Spleen (tissue), 11 donors: ENCODE results near the gene CEP97. TPM values are rescaled to one million over a fixed set of nuclear protein-coding genes. Genes with fewer than 3 reads are reported as not detected.

Experiments used
- DNase-seq: peaks from one replicate; pipeline ENCODE4 v3.0.0-alpha.2; 2020
- H3K27ac ChIP-seq, 8 donors: fragments of 200-600 bp; sonication (generic) in 7 of 8; 1 replicate in 4 of 8; 2 replicates in 4 of 8; pipeline versions ENCODE4 v1.5.0 to v1.8.0; 2016 to 2021; ENCODE audit warnings: inconsistent platforms in 4 of 8, mild to moderate bottlenecking in 4 of 8, moderate library complexity in 1 of 8
- H3K27me3 ChIP-seq, 7 donors: fragments of 200-600 bp; sonication (generic) in 6 of 7; replicated peaks in 1 of 7; 1 replicate in 4 of 7; 2 replicates in 3 of 7; pipeline versions ENCODE4 v1.5.0 to v1.8.0; 2016 to 2021; ENCODE audit warnings: inconsistent platforms in 3 of 7, mild to moderate bottlenecking in 1 of 7
- H3K36me3 ChIP-seq, 6 donors: fragments of 200-600 bp; sonication (generic) in 5 of 6; 1 replicate in 4 of 6; 2 replicates in 2 of 6; pipeline versions ENCODE4 v1.5.0 to v1.8.0; 2016 to 2021; ENCODE audit warnings: inconsistent platforms in 2 of 6
- H3K4me1 ChIP-seq, 6 donors: fragments of 200-600 bp; sonication (generic) in 5 of 6; 1 replicate in 3 of 6; 2 replicates in 3 of 6; pipeline versions ENCODE4 v1.5.0 to v1.8.0; 2016 to 2021; ENCODE audit warnings: inconsistent platforms in 3 of 6
- H3K4me3 ChIP-seq, 8 donors: fragments of 200-600 bp; sonication (generic) in 7 of 8; 1 replicate in 4 of 8; 2 replicates in 4 of 8; pipeline versions ENCODE4 v1.5.0 to v1.8.0; 2016 to 2021; ENCODE audit warnings: inconsistent platforms in 4 of 8, mild to moderate bottlenecking in 4 of 8, moderate library complexity in 2 of 8
- H3K9me3 ChIP-seq, 8 donors: fragments of 200-600 bp; sonication (generic) in 7 of 8; 1 replicate in 4 of 8; 2 replicates in 4 of 8; pipeline versions ENCODE4 v1.5.0 to v1.8.0; 2016 to 2021; ENCODE audit warnings: inconsistent platforms in 4 of 8
- CTCF ChIP-seq, 11 experiments: fragments of 200-600 bp in 7 of 11; fragments of 450-650 bp in 4 of 11; sonication (generic) in 4 of 11; IDR thresholded peaks in 8 of 11; conservative IDR thresholded peaks in 3 of 11; 1 replicate in 7 of 11; 2 replicates in 4 of 11; pipeline versions ENCODE4 v1.4.0 to v1.8.0; 2016 to 2021; ENCODE audit warnings: antibody characterized with exemption in 11 of 11, inconsistent platforms in 4 of 11, mild to moderate bottlenecking in 1 of 11
- POLR2A ChIP-seq, 3 donors: fragments of 450-650 bp; IDR thresholded peaks; one replicate each; pipeline ENCODE4 v1.5.1; 2017; ENCODE audit warnings: antibody characterized with exemption in 3 of 3, mild to moderate bottlenecking in 1 of 3
- POLR2AphosphoS5 ChIP-seq, 3 donors: sonication (generic); formaldehyde crosslinking; IDR thresholded peaks; one replicate each; pipeline ENCODE4 v1.5.1; 2017; ENCODE audit warnings: antibody characterized with exemption in 3 of 3
- WGBS, 5 donors: extraction: QIAGEN DNeasy Blood & Tissue Kit in 3 of 5; methylation state at CpG; one replicate each; pipeline versions ENCODE4 v1.1.5 to v1.1.7; 2013 to 2018; 5-methylcytosine and 5-hydroxymethylcytosine counted together
- intact Hi-C: fragments of 100-400 bp; cut with DNase I; formaldehyde crosslinking; loops from one replicate; pipeline ENCODE4 v1.15.0; 2023; ENCODE audit warnings: low total_unique reads
- polyA plus RNA-seq, 3 donors: library from polyadenylated mRNA; stranded (reverse); fragments of 200-250 nt; gene quantifications; one replicate each; pipeline ENCODE4 v1.2.1, GENCODE V29; 2013
- total RNA-seq, 7 donors: library from RNA; depleted of rRNA in 3 of 7; stranded (reverse); fragments of >200 nt in 3 of 7; fragmentation: NEBNext Ultra II Directional in 4 of 7; extraction: Animal tissue kit (Norgen Biotek cat#: 25700) in 4 of 7; gene quantifications; one replicate each; pipeline versions ENCODE4 v1.1.0 to v1.2.1, GENCODE V29; 2016 to 2021
- donor health status: healthy with polysubstance abuse.
- donor health status: DM: no; HTN: no; CAD: no; lungs with moderate emphysema.
- donor health status: DM: no; HTN: no; CAD: no.
- donor health status: Bipolar disorder and iron deficiency.
- donor health status: healthy.
- donor health status: DM: no; HTN: no; CAD: no.
- donor health status: DM: yes; HTN: yes; CAD: no.

CEP97 gene
- total and polyA plus RNA-seq, 10 donors, result 1.00 to 18.2 (median 9.3) TPM

GRCh38 chr3:101779047-101779821, 54.8 kb downstream of the CEP97 start, which contains the start of gene NXPE3:
Gene NXPE3 (plus strand): TSS chr3:101779211. CDS start chr3:101785597, 6,386 bp downstream.
- TF ChIP-seq POLR2A (IDR thresholded peaks at IDR 0.05) (no peak), POLR2AphosphoS5 (IDR thresholded peaks at IDR 0.05) (peak; percentile 91 to 95 (median 92)), CTCF (IDR thresholded peaks at IDR 0.05 in 8 of 11, conservative IDR thresholded peaks at IDR 0.05 in 3 of 11) (peak in 2 of 11 experiments; percentile 19 to 23)
- H3K4me1 ChIP-seq, result peaks cover 14 to 67% (median 29%) of the 10 kb centered on the region in 6 donors
- peaks cover 0 to 23% (median 16%) of the 10 kb centered on the region in 6 donors for H3K36me3 ChIP-seq
- peak within 1 kb of the TSS; percentile 87 to 96 (median 92) for H3K27ac ChIP-seq
- intact Hi-C loops, result no loop called here
- H3K4me3 ChIP-seq, result peak within 1 kb of the TSS; percentile 75 to 98 (median 90)
- no peaks in the 10 kb centered on the region for H3K27me3 ChIP-seq
- WGBS, 5 donors, result 0 to 1% (median 0%) methylated on average over 17 to 78 of the region's 78 CpGs
- peak; percentile 98 for DNase-seq
- H3K9me3 ChIP-seq, result no peaks in the 10 kb centered on the region

GRCh38 chr3:101779822-101780381, 55.5 kb downstream of the CEP97 start:
- Histone ChIP-seq H3K9me3 (no peaks in the 10 kb centered on the region), H3K27ac (peak overlapping the region; percentile 87 to 96 (median 92)), H3K36me3 (peaks cover 0 to 29% (median 18%) of the 10 kb centered on the region in 6 donors), H3K27me3 (no peaks in the 10 kb centered on the region), H3K4me1 (peaks cover 14 to 74% (median 35%) of the 10 kb centered on the region in 6 donors), H3K4me3 (peak overlapping the region; percentile 75 to 98 (median 90))
- no peak for DNase-seq
- WGBS, 5 donors, result 25 to 33% (median 30%) methylated on average over 8 to 9 of the region's 9 CpGs
- intact Hi-C loops, result no loop called here
- TF ChIP-seq POLR2A (IDR thresholded peaks at IDR 0.05) (no peak), POLR2AphosphoS5 (IDR thresholded peaks at IDR 0.05) (no peak), CTCF (IDR thresholded peaks at IDR 0.05 in 8 of 11, conservative IDR thresholded peaks at IDR 0.05 in 3 of 11) (no peak)

GRCh38 chr3:101780661-101781060, 56.2 kb downstream of the CEP97 start:
- H3K27ac ChIP-seq, result peak overlapping the region in 3 of 8 donors; percentile 88 to 96 (median 96)
- no peaks in the 10 kb centered on the region for H3K27me3 ChIP-seq
- no peak for TF ChIP-seq POLR2A (IDR thresholded peaks at IDR 0.05)
- TF ChIP-seq CTCF (IDR thresholded peaks at IDR 0.05 in 8 of 11, conservative IDR thresholded peaks at IDR 0.05 in 3 of 11), result no peak
- TF ChIP-seq POLR2AphosphoS5 (IDR thresholded peaks at IDR 0.05), result no peak
- WGBS, 5 donors, result 51 to 78% (median 59%) methylated on average over 2 of the region's 2 CpGs
- DNase-seq, result no peak
- H3K9me3 ChIP-seq, result no peaks in the 10 kb centered on the region
- H3K4me3 ChIP-seq, result peak overlapping the region in 2 of 8 donors; percentile 75 to 85
- H3K36me3 ChIP-seq, result peaks cover 0 to 35% (median 23%) of the 10 kb centered on the region in 6 donors
- H3K4me1 ChIP-seq, result peaks cover 14 to 81% (median 42%) of the 10 kb centered on the region in 6 donors
- intact Hi-C loops, result no loop called here

GRCh38 chr3:101781166-101781565, 56.8 kb downstream of the CEP97 start:
- Histone ChIP-seq H3K4me1 (peaks cover 14 to 86% (median 47%) of the 10 kb centered on the region in 6 donors), H3K9me3 (no peaks in the 10 kb centered on the region), H3K27me3 (no peaks in the 10 kb centered on the region), H3K4me3 (peak overlapping the region in 2 of 8 donors; percentile 75 to 85), H3K36me3 (peaks cover 0 to 40% (median 27%) of the 10 kb centered on the region in 6 donors), H3K27ac (peak overlapping the region in 2 of 8 donors; percentile 96)
- intact Hi-C loops, result no loop called here
- DNase-seq, result no peak
- TF ChIP-seq POLR2AphosphoS5 (IDR thresholded peaks at IDR 0.05), result no peak
- TF ChIP-seq POLR2A (IDR thresholded peaks at IDR 0.05), result no peak
- no peak for TF ChIP-seq CTCF (IDR thresholded peaks at IDR 0.05 in 8 of 11, conservative IDR thresholded peaks at IDR 0.05 in 3 of 11)
